ENCODE measurements around the gene RMDN3. TPM values are rescaled to one million over a fixed set of nuclear protein-coding genes. Genes with fewer than 3 reads are reported as not detected.

Gene RMDN3
- total and polyA plus RNA-seq, 4 donors = 27.5 to 33.8 (median 30.2) TPM

- H3K9ac ChIP-seq (ENCODE audit: low read depth in 1 of 2, low read length in 2 of 2) = no peak overlapping the region
- peaks cover 0 to 6% (median 2%) of the 10 kb centered on the region in 4 donors for H3K36me3 ChIP-seq (ENCODE audit: control insufficient read depth in 4 of 4, insufficient read depth in 3 of 4, low read depth in 1 of 4, low read length in 3 of 4)
- TF ChIP-seq EGR1 (IDR thresholded peaks at IDR 0.05; ENCODE audit: low read depth in 2 of 2) = no peak
- TF ChIP-seq NR2F2 (IDR thresholded peaks at IDR 0.05) = no peak
- no peak for TF ChIP-seq RXRA (IDR thresholded peaks at IDR 0.05)
- no peak for TF ChIP-seq GABPA (IDR thresholded peaks at IDR 0.05 in 1 of 2, conservative IDR thresholded peaks at IDR 0.05 in 1 of 2)
- H3K27ac ChIP-seq (ENCODE audit: low read depth in 1 of 2, low read length in 2 of 2) = no peak overlapping the region
- H3K9me3 ChIP-seq (ENCODE audit: control insufficient read depth in 4 of 4, low read length in 3 of 4) = no peaks in the 10 kb centered on the region
- no peak for DNase-seq (ENCODE audit: low spot score)
- H3K4me3 ChIP-seq (ENCODE audit: low read depth in 1 of 3, low read length in 3 of 3) = no peak overlapping the region
- H3K4me1 ChIP-seq (ENCODE audit: control insufficient read depth in 4 of 4, insufficient read depth in 4 of 4, low read length in 3 of 4) = peaks cover 5 to 7% (median 5%) of the 10 kb centered on the region in 4 donors
- H3K27me3 ChIP-seq (ENCODE audit: control insufficient read depth in 4 of 4, insufficient read depth in 4 of 4, low read length in 3 of 4) = no peaks in the 10 kb centered on the region
- 92% methylated on average over 9 of the region's 9 CpGs for WGBS
Observed at GRCh38 chr15:40688932-40689799, 65.9 kb downstream of the RMDN3 start.

Small RNA genes lying within 50 kb of the gene (small RNA-seq; reads per million reads assigned to genes)
- not detected for gene SUMO2P15

Other genes starting within 250 kb of the RMDN3 start
- gene CCDC32, start 190.2 kb downstream of the RMDN3 start, total RNA-seq = 10 to 100 TPM in 1 of 2 donors, 1 to 10 TPM in 1; 8.9 to 13.5 TPM
- gene CCDC32, start 190.2 kb downstream of the RMDN3 start, polyA plus RNA-seq = 1 to 10 TPM; 7.9 to 8.8 TPM
- 1 to 10 TPM; 7.4 to 7.6 TPM for gene RPUSD2, start 186.0 kb downstream of the RMDN3 start, total RNA-seq
- 1 to 10 TPM; 5.3 to 5.8 TPM for gene RPUSD2, start 186.0 kb downstream of the RMDN3 start, polyA plus RNA-seq
- gene KNL1, start 161.0 kb downstream of the RMDN3 start, total RNA-seq = 10 to 100 TPM in 1 of 2 donors, 1 to 10 TPM in 1; 3.5 to 38.5 TPM
- 1 to 10 TPM; 1.5 to 2.2 TPM for gene KNL1, start 161.0 kb downstream of the RMDN3 start, polyA plus RNA-seq
- gene RAD51, start 60.1 kb downstream of the RMDN3 start, total RNA-seq = 10 to 100 TPM in 1 of 2 donors, under 1 TPM in 1; 0.25 to 11.3 TPM
- gene RAD51, start 60.1 kb downstream of the RMDN3 start, polyA plus RNA-seq = under 1 TPM; 0.51 to 0.87 TPM
- 10 to 100 TPM; 50.5 to 58.7 TPM for gene GCHFR, start 8.8 kb upstream of the RMDN3 start, total RNA-seq
- 100 to 1,000 TPM; 178 to 229 TPM for gene GCHFR, start 8.8 kb upstream of the RMDN3 start, polyA plus RNA-seq
- under 1 TPM; 0.19 to 0.92 TPM for gene C15orf62, start 14.7 kb upstream of the RMDN3 start, total RNA-seq
- gene C15orf62, start 14.7 kb upstream of the RMDN3 start, polyA plus RNA-seq = under 1 TPM; 0.43 to 0.75 TPM
- 10 to 100 TPM; 10.4 to 41.2 TPM for gene ZFYVE19, start 51.8 kb upstream of the RMDN3 start, total RNA-seq
- gene ZFYVE19, start 51.8 kb upstream of the RMDN3 start, polyA plus RNA-seq = 10 to 100 TPM; 18.4 to 21.0 TPM
- 10 to 100 TPM in 1 of 2 donors, 1 to 10 TPM in 1; 10.0 to 13.8 TPM for gene DNAJC17, start 52.2 kb upstream of the RMDN3 start, total RNA-seq
- 10 to 100 TPM; 25.9 to 32.5 TPM for gene DNAJC17, start 52.2 kb upstream of the RMDN3 start, polyA plus RNA-seq
- gene PPP1R14D, start 73.5 kb upstream of the RMDN3 start, total RNA-seq = not detected
- gene PPP1R14D, start 73.5 kb upstream of the RMDN3 start, polyA plus RNA-seq = not detected
- 1 to 10 TPM; 1.2 to 2.6 TPM for gene SPINT1, start 88.8 kb upstream of the RMDN3 start, total RNA-seq
- gene SPINT1, start 88.8 kb upstream of the RMDN3 start, polyA plus RNA-seq = 1 to 10 TPM; 1.6 to 2.2 TPM
- under 1 TPM in 1 of 2 donors, not detected in 1; 0.05 TPM for gene RHOV, start 119.0 kb upstream of the RMDN3 start, total RNA-seq
- not detected for gene RHOV, start 119.0 kb upstream of the RMDN3 start, polyA plus RNA-seq
- 10 to 100 TPM in 1 of 2 donors, 1 to 10 TPM in 1; 9.8 to 15.3 TPM for gene VPS18, start 139.2 kb upstream of the RMDN3 start, total RNA-seq
- gene VPS18, start 139.2 kb upstream of the RMDN3 start, polyA plus RNA-seq = 10 to 100 TPM in 1 of 2 donors, 1 to 10 TPM in 1; 3.4 to 10.8 TPM
- 1 to 10 TPM; 3.5 to 3.8 TPM for gene DLL4, start 174.1 kb upstream of the RMDN3 start, total RNA-seq
- gene DLL4, start 174.1 kb upstream of the RMDN3 start, polyA plus RNA-seq = 1 to 10 TPM; 2.1 to 2.5 TPM
- gene CHAC1, start 198.2 kb upstream of the RMDN3 start, total RNA-seq = 1 to 10 TPM in 1 of 2 donors, under 1 TPM in 1; 0.19 to 1.0 TPM
- 1 to 10 TPM; 1.2 to 3.5 TPM for gene CHAC1, start 198.2 kb upstream of the RMDN3 start, polyA plus RNA-seq